ENCODE results near the gene KCTD8. TPM values are rescaled to one million over a fixed set of nuclear protein-coding genes. Genes with fewer than 3 reads are reported as not detected.
A peak's percentile ranks its signal among the peaks of the same experiment; 100 is the strongest.

Gene KCTD8
- total RNA-seq (2021) = 3.5 to 3.8 TPM (median 3.6 TPM) in 3 replicates
- Bru-seq, nascent RNA = percentile 68 among the genes with signal in this experiment
- long read RNA-seq, experiment 1, partial matches to known transcripts = 1 of 6 reads
- long read RNA-seq, experiment 1, other reads (novel, unspliced or antisense) = 4 of 6 reads
- long read RNA-seq, experiment 2, partial matches to known transcripts = 0 of 10 reads
- long read RNA-seq, experiment 2, other reads (novel, unspliced or antisense) = 6 of 10 reads
- long read RNA-seq, experiment 3, partial matches to known transcripts = 0 of 1 reads
- long read RNA-seq, experiment 3, other reads (novel, unspliced or antisense) = 1 of 1 reads

DNA sequence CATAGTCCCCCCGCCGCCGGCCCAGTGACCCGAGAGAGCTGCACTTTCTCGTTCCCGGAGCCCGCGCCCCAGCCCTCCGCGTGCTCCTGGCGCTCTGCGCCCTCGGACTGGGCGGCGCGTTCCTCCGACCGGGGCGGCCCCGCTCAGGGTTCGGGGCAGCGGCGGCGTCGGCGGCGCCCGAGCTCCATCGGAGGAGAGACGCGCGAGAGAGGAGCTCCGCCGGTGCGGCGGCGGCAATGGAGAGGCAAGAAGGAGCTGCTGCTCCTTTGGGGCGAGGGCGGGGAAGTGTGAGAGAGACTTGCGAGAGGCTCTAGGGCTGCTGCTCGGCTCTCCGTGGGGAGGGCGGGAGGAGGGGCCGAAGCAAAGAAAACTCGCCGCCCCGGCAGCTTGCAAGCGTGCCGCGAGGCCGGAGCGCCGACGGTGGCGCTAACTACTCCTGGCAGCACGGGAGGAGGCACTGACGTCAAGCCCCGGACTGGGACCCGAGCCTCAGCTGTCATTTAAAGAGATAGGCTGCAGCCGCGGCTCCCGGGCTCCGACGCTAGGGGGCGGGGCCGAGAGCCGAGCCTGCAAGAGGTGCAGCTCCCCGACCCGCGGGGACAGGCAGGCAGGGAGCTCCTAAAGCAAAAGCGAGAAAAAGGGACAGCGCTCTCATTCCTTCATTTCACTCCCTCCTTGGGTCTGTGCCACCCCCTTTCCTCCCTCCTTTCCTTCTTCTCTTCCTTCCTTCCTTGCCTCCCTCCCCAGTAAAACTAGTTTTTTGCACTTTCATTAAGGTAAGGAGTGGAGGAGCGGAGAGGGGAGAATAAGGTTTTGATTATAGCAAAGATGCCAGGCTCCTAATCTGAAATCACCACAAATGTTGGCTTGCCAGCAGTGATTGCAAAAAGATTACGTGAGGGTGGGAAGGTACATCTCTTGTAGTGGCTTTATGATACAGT, at the start of gene KCTD8:
Gene KCTD8, minus strand, starts transcription at position 289 of the 941 bp plus-strand sequence.
- Mint-ChIP-seq H3K27ac (peak within 1 kb of the TSS; percentile 61; the same call in 1 of the 2 replicates), H3K4me3 (peak within 1 kb of the TSS; percentile 83), H3K27me3 (ENCODE audit: low read depth) (peaks cover 23% of the 10 kb centered on the region), H3K4me1 (peaks cover 24% of the 10 kb centered on the region), H3K36me3 (no peaks in the 10 kb centered on the region), H3K9me3 (no peaks in the 10 kb centered on the region)
- ChIA-PET POLR2A (interaction anchor here (0.6 to 1.5 kb wide), 5 partner anchors 23 to 1965 kb away, joined by 3 to 7 read pairs (median 4); partner anchors contain the start of gene GUF1), CTCF (interaction anchor here (0.6 to 1.7 kb wide), 32 partner anchors 10 to 944 kb away, joined by 3 to 27 read pairs (median 4); partner anchors contain the start of gene GUF1)
- DNase-seq (ENCODE audit: low spot score) (peak; percentile 96), ATAC-seq (peak; percentile 83)
- TF ChIP-seq ESRRA (CRISPR knock-in tag; IDR thresholded peaks at IDR 0.05; ENCODE audit: borderline replicate concordance) (0 out of 2 replicates have a peak, but pooled peaks have one; percentile 19), ZNF138 (CRISPR knock-in tag; conservative IDR thresholded peaks at IDR 0.05) (peak; percentile 45; the same call in 1 of the 2 replicates), IRF2 (CRISPR knock-in tag; IDR thresholded peaks at IDR 0.05; ENCODE audit: borderline replicate concordance, low read depth) (no peak), NFE2L1 (CRISPR knock-in tag; IDR thresholded peaks at IDR 0.05) (0 out of 2 replicates have a peak, but pooled peaks have one; percentile 5), SP1 (CRISPR knock-in tag; conservative IDR thresholded peaks at IDR 0.05) (0 out of 2 replicates have a peak, but pooled peaks have one; percentile 36), KAT7 (CRISPR knock-in tag; IDR thresholded peaks at IDR 0.05; ENCODE audit: borderline replicate concordance) (peak; percentile 50; the same call in 1 of the 2 replicates), TP53 (CRISPR knock-in tag; IDR thresholded peaks at IDR 0.05) (no peak), CREM (CRISPR knock-in tag; IDR thresholded peaks at IDR 0.05) (peak; percentile 57; the same call in 1 of the 2 replicates), NR1H2 (CRISPR knock-in tag; IDR thresholded peaks at IDR 0.05) (no peak), ZNF396 (CRISPR knock-in tag; IDR thresholded peaks at IDR 0.05; ENCODE audit: borderline replicate concordance) (no peak), PREB (CRISPR knock-in tag; IDR thresholded peaks at IDR 0.05; ENCODE audit: borderline replicate concordance) (no peak), ZNF671 (CRISPR knock-in tag; IDR thresholded peaks at IDR 0.05) (no peak), ELF4 (CRISPR knock-in tag; IDR thresholded peaks at IDR 0.05; ENCODE audit: low read depth) (0 out of 2 replicates have a peak, but pooled peaks have one; percentile 22), ZBTB21 (CRISPR knock-in tag; IDR thresholded peaks at IDR 0.05; ENCODE audit: borderline replicate concordance) (0 out of 2 replicates have a peak, but pooled peaks have one; percentile 64)
- TF ChIP-seq, protein P1, sequence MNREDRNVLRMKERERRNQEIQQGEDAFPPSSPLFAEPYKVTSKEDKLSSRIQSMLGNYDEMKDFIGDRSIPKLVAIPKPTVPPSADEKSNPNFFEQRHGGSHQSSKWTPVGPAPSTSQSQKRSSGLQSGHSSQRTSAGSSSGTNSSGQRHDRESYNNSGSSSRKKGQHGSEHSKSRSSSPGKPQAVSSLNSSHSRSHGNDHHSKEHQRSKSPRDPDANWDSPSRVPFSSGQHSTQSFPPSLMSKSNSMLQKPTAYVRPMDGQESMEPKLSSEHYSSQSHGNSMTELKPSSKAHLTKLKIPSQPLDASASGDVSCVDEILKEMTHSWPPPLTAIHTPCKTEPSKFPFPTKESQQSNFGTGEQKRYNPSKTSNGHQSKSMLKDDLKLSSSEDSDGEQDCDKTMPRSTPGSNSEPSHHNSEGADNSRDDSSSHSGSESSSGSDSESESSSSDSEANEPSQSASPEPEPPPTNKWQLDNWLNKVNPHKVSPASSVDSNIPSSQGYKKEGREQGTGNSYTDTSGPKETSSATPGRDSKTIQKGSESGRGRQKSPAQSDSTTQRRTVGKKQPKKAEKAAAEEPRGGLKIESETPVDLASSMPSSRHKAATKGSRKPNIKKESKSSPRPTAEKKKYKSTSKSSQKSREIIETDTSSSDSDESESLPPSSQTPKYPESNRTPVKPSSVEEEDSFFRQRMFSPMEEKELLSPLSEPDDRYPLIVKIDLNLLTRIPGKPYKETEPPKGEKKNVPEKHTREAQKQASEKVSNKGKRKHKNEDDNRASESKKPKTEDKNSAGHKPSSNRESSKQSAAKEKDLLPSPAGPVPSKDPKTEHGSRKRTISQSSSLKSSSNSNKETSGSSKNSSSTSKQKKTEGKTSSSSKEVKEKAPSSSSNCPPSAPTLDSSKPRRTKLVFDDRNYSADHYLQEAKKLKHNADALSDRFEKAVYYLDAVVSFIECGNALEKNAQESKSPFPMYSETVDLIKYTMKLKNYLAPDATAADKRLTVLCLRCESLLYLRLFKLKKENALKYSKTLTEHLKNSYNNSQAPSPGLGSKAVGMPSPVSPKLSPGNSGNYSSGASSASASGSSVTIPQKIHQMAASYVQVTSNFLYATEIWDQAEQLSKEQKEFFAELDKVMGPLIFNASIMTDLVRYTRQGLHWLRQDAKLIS (CRISPR knock-in tag; IDR thresholded peaks at IDR 0.05; ENCODE audit: borderline replicate concordance) = peak; percentile 78; the same call in 1 of the 2 replicates
- TF ChIP-seq, protein P2, sequence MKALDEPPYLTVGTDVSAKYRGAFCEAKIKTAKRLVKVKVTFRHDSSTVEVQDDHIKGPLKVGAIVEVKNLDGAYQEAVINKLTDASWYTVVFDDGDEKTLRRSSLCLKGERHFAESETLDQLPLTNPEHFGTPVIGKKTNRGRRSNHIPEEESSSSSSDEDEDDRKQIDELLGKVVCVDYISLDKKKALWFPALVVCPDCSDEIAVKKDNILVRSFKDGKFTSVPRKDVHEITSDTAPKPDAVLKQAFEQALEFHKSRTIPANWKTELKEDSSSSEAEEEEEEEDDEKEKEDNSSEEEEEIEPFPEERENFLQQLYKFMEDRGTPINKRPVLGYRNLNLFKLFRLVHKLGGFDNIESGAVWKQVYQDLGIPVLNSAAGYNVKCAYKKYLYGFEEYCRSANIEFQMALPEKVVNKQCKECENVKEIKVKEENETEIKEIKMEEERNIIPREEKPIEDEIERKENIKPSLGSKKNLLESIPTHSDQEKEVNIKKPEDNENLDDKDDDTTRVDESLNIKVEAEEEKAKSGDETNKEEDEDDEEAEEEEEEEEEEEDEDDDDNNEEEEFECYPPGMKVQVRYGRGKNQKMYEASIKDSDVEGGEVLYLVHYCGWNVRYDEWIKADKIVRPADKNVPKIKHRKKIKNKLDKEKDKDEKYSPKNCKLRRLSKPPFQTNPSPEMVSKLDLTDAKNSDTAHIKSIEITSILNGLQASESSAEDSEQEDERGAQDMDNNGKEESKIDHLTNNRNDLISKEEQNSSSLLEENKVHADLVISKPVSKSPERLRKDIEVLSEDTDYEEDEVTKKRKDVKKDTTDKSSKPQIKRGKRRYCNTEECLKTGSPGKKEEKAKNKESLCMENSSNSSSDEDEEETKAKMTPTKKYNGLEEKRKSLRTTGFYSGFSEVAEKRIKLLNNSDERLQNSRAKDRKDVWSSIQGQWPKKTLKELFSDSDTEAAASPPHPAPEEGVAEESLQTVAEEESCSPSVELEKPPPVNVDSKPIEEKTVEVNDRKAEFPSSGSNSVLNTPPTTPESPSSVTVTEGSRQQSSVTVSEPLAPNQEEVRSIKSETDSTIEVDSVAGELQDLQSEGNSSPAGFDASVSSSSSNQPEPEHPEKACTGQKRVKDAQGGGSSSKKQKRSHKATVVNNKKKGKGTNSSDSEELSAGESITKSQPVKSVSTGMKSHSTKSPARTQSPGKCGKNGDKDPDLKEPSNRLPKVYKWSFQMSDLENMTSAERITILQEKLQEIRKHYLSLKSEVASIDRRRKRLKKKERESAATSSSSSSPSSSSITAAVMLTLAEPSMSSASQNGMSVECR (CRISPR knock-in tag; IDR thresholded peaks at IDR 0.05; ENCODE audit: borderline replicate concordance) = peak; percentile 63; the same call in 1 of the 2 replicates
- TF ChIP-seq, protein P3, sequence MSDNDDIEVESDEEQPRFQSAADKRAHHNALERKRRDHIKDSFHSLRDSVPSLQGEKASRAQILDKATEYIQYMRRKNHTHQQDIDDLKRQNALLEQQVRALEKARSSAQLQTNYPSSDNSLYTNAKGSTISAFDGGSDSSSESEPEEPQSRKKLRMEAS (CRISPR knock-in tag; IDR thresholded peaks at IDR 0.05) = peak; percentile 9; the same call in 1 of the 2 replicates
- TF ChIP-seq, protein P4, sequence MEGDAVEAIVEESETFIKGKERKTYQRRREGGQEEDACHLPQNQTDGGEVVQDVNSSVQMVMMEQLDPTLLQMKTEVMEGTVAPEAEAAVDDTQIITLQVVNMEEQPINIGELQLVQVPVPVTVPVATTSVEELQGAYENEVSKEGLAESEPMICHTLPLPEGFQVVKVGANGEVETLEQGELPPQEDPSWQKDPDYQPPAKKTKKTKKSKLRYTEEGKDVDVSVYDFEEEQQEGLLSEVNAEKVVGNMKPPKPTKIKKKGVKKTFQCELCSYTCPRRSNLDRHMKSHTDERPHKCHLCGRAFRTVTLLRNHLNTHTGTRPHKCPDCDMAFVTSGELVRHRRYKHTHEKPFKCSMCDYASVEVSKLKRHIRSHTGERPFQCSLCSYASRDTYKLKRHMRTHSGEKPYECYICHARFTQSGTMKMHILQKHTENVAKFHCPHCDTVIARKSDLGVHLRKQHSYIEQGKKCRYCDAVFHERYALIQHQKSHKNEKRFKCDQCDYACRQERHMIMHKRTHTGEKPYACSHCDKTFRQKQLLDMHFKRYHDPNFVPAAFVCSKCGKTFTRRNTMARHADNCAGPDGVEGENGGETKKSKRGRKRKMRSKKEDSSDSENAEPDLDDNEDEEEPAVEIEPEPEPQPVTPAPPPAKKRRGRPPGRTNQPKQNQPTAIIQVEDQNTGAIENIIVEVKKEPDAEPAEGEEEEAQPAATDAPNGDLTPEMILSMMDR (IDR thresholded peaks at IDR 0.05) = peak; percentile 71
- TF ChIP-seq, protein P5, sequence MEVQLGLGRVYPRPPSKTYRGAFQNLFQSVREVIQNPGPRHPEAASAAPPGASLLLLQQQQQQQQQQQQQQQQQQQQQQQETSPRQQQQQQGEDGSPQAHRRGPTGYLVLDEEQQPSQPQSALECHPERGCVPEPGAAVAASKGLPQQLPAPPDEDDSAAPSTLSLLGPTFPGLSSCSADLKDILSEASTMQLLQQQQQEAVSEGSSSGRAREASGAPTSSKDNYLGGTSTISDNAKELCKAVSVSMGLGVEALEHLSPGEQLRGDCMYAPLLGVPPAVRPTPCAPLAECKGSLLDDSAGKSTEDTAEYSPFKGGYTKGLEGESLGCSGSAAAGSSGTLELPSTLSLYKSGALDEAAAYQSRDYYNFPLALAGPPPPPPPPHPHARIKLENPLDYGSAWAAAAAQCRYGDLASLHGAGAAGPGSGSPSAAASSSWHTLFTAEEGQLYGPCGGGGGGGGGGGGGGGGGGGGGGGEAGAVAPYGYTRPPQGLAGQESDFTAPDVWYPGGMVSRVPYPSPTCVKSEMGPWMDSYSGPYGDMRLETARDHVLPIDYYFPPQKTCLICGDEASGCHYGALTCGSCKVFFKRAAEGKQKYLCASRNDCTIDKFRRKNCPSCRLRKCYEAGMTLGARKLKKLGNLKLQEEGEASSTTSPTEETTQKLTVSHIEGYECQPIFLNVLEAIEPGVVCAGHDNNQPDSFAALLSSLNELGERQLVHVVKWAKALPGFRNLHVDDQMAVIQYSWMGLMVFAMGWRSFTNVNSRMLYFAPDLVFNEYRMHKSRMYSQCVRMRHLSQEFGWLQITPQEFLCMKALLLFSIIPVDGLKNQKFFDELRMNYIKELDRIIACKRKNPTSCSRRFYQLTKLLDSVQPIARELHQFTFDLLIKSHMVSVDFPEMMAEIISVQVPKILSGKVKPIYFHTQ (CRISPR knock-in tag; IDR thresholded peaks at IDR 0.05) = no peak
